Bronchial epithelial cell (primary cell): ENCODE measurements around the gene EME2. TPM values are rescaled to one million over a fixed set of nuclear protein-coding genes. Genes with fewer than 3 reads are reported as not detected.

Experiments used
- DNase-seq: peaks from one replicate; pipeline ENCODE4 v3.0.0-alpha.2; 2010; ENCODE audit warnings: low read depth
- FAIRE-seq: peaks from 2 replicates; lab custom pipeline; 2011; peaks lifted over from hg19 to GRCh38; lab: Jason Lieb, UNC
- H3K27me3 ChIP-seq: 2 replicates; pipeline ENCODE4 v1.5.1; 2011; ENCODE audit warnings: low read length; ENCODE audit not compliant: control insufficient read depth, insufficient read depth
- H3K36me3 ChIP-seq: 2 replicates; pipeline ENCODE4 v1.5.1; 2011; ENCODE audit warnings: low read length; ENCODE audit not compliant: control insufficient read depth, insufficient read depth
- H3K4me3 ChIP-seq: 2 replicates; pipeline ENCODE4 v1.5.1; 2011; ENCODE audit warnings: mild to moderate bottlenecking, low read depth, low read length, control low read depth
- total RNA-seq: library from RNA; depleted of rRNA; stranded (reverse); fragments of >200 nt; gene quantifications from 2 replicates; pipeline ENCODE4 v1.2.1, GENCODE V29; 2014
- TF ChIP-seq, protein P1 (sequence below): IDR thresholded peaks from 2 replicates; pipeline ENCODE4 v1.5.1; 2011; ENCODE audit warnings: mild to moderate bottlenecking, moderate library complexity, low read length, control low read depth, inconsistent platforms; ENCODE audit not compliant: insufficient read depth, severe bottlenecking

Gene EME2
- total RNA-seq, 1 donor from 2014 or later: 5.8 TPM

- DNase-seq: no peak
- FAIRE-seq: no peak
- no peaks in the 10 kb centered on the region for H3K27me3 ChIP-seq
- H3K36me3 ChIP-seq: peaks cover 15% of the 10 kb centered on the region
- TF ChIP-seq, protein P1, sequence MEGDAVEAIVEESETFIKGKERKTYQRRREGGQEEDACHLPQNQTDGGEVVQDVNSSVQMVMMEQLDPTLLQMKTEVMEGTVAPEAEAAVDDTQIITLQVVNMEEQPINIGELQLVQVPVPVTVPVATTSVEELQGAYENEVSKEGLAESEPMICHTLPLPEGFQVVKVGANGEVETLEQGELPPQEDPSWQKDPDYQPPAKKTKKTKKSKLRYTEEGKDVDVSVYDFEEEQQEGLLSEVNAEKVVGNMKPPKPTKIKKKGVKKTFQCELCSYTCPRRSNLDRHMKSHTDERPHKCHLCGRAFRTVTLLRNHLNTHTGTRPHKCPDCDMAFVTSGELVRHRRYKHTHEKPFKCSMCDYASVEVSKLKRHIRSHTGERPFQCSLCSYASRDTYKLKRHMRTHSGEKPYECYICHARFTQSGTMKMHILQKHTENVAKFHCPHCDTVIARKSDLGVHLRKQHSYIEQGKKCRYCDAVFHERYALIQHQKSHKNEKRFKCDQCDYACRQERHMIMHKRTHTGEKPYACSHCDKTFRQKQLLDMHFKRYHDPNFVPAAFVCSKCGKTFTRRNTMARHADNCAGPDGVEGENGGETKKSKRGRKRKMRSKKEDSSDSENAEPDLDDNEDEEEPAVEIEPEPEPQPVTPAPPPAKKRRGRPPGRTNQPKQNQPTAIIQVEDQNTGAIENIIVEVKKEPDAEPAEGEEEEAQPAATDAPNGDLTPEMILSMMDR: no peak
- no peak overlapping the region for H3K4me3 ChIP-seq
Measured at GRCh38 chr16:1785846-1786170, 13.2 kb downstream of the EME2 start.

DNA sequence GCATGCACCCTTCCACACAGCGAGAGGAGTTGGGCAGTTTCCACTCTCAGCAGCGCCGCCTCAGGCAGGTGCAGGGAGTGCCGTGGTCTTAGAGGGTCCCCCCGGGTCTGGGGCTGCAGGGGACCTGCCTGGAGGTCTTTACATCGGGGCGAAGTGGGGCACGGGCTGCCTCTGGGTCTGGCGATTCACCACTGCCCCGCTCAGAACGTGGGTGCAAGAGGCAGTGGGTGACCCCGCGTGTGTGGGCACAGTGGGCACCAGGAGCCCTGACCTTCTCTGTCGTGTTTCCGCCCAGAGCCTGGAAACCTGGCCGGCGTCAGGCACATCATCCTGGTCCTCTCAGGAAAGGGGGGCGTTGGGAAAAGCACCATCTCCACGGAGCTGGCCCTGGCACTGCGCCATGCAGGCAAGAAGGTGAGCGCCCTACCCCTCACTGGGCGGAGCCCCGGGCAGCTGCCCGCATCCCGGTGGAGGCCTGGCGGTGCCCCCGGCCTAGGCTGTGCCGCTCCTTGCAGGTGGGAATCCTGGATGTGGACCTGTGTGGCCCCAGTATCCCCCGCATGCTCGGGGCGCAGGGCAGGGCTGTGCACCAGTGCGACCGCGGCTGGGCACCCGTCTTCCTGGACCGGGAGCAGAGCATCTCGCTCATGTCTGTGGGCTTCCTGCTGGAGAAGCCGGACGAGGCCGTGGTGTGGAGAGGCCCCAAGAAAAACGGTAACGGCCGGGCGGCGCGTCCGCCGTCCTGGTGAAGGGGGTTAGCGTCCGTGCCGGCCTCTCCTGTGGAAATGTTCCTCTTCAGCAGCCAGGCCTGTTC lies 13.8 kb downstream of the EME2 start:
- Histone ChIP-seq H3K4me3 (no peak overlapping the region), H3K27me3 (no peaks in the 10 kb centered on the region), H3K36me3 (peaks cover 12% of the 10 kb centered on the region)
- TF ChIP-seq, protein P1: no peak
- FAIRE-seq (no peak), DNase-seq (no peak)

- Histone ChIP-seq H3K4me3 (no peak overlapping the region), H3K36me3 (peaks cover 12% of the 10 kb centered on the region), H3K27me3 (no peaks in the 10 kb centered on the region)
- DNase-seq (no peak), FAIRE-seq (no peak)
- TF ChIP-seq, protein P1: no peak
Measured at GRCh38 chr16:1787056-1787321, 14.4 kb downstream of the EME2 start.

DNA sequence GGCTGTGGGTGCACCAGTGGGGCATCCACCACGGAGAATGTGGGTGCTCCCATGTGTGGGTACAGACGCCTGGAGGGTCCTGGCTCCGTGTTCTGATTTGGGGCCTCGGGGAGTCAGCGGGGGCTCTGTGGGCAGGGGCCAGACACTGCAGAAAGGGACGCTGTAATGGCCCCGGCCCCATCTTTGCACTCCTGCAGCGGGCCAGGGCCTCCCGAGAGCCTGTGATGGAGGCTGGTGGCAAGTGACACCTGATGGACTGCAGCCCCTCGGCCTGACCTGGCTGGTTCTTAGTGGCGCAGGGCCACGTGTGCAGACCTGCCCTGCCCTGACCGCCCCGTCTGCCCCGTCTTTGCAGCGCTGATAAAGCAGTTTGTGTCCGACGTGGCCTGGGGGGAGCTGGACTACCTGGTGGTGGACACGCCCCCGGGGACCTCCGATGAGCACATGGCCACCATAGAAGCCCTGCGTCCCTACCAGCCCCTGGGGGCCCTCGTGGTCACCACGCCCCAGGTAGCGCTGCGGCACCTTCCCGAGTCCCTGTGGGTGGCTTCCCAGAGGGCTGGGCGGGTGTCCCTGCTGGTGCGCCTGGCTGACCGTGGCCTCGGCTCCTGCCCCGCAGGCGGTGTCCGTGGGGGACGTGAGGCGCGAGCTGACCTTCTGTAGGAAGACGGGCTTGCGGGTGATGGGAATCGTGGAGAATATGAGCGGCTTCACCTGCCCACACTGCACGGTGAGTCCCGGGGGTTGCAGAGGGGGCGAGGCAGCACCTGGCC lies 14.9 kb downstream of the EME2 start:
- no peak overlapping the region for H3K4me3 ChIP-seq
- peaks cover 12% of the 10 kb centered on the region for H3K36me3 ChIP-seq
- no peak for FAIRE-seq
- DNase-seq: no peak
- H3K27me3 ChIP-seq: no peaks in the 10 kb centered on the region
- TF ChIP-seq, protein P1: no peak

- DNase-seq (no peak), FAIRE-seq (no peak)
- TF ChIP-seq, protein P1: no peak
- Histone ChIP-seq H3K36me3 (peaks cover 12% of the 10 kb centered on the region), H3K27me3 (no peaks in the 10 kb centered on the region), H3K4me3 (no peak overlapping the region)
Measured at GRCh38 chr16:1788095-1788707, 15.6 kb downstream of the EME2 start.
